HepG2 (cell line): ENCODE measurements around the gene CBX6. TPM values are rescaled to one million over a fixed set of nuclear protein-coding genes. Genes with fewer than 3 reads are reported as not detected.

Experiments
- ATAC-seq: fragments of 200-7000 bp; cut with Tn5 transposase; 3 replicates; pipeline ENCODE4 v1.9.1; 2020; ENCODE audit warnings: mild to moderate bottlenecking, moderate library complexity
- BruUV-seq: library from RNA; stranded (reverse); fragments of 400-500 nt; replicated peaks from 2 replicates; lab custom pipeline; 2021; lab: Mats Ljungman, UMichigan
- CTCF ChIA-PET: fragments of 300-600 bp; formaldehyde crosslinking; extraction: SDS; loops from one replicate; lab custom pipeline; 2021; ENCODE audit warnings: low total read pairs, inconsistent platforms, low intra/inter-chr PET ratio; lab: Yijun Ruan, JAX
- POLR2A ChIA-PET: fragments of 350-600 bp; sonication (Branson Sonifier 250); formaldehyde crosslinking; loops from one replicate; lab custom pipeline; 2020; ENCODE audit warnings: antibody characterized with exemption, inconsistent platforms; lab: Yijun Ruan, JAX
- DNase-seq: peaks from one replicate; pipeline ENCODE4 v3.0.0-alpha.2; 2015; ENCODE audit warnings: low spot score
- FAIRE-seq: peaks from 3 replicates; lab custom pipeline; 2011; peaks lifted over from hg19 to GRCh38; lab: Jason Lieb, UNC
- H2AFZ ChIP-seq: one replicate; pipeline ENCODE4 v1.6.1; 2011; ENCODE audit warnings: low read length, inconsistent platforms
- H3K27ac ChIP-seq: fragments of 300-600 bp; 3 replicates; pipeline ENCODE4 v1.8.0; 2011; ENCODE audit warnings: mixed run types, mild to moderate bottlenecking, mixed read lengths, low read length, inconsistent platforms; ENCODE audit not compliant: insufficient read depth; ENCODE audit errors: extremely low read length
- H3K27me3 ChIP-seq, 2 experiments: fragments of 200-600 bp in 1 of 2; 2 replicates in 1 of 2; 3 replicates in 1 of 2; pipeline versions ENCODE4 v1.6.0 to v1.8.0; 2011; ENCODE audit warnings: low read length in 2 of 2, mild to moderate bottlenecking in 2 of 2, moderate library complexity in 2 of 2, inconsistent platforms in 1 of 2; ENCODE audit not compliant: insufficient read depth in 2 of 2, control insufficient read depth in 1 of 2
- H3K36me3 ChIP-seq, 2 experiments: fragments of 200-600 bp in 1 of 2; replicated peaks in 1 of 2; 2 replicates in 1 of 2; 3 replicates in 1 of 2; pipeline versions ENCODE4 v1.5.1 to v1.8.0; 2011; ENCODE audit warnings: low read length in 2 of 2, inconsistent platforms in 1 of 2; ENCODE audit not compliant: insufficient read depth in 2 of 2, control insufficient read depth in 1 of 2
- H3K4me1 ChIP-seq: 2 replicates; pipeline ENCODE4 v1.5.1; 2012; ENCODE audit warnings: low read length, inconsistent platforms; ENCODE audit not compliant: insufficient read depth
- H3K4me2 ChIP-seq: 2 replicates; pipeline ENCODE4 v1.6.0; 2011; ENCODE audit warnings: low read depth, low read length, inconsistent platforms
- H3K4me3 ChIP-seq, 3 experiments: fragments of 200-600 bp in 1 of 3; sonication (generic), shearing (Covaris generic) in 1 of 3; replicated peaks in 1 of 3; 2 replicates each; pipeline ENCODE4 v1.5.1; 2011 to 2016; ENCODE audit warnings: low read length in 3 of 3, inconsistent platforms in 2 of 3, low read depth in 2 of 3, mild to moderate bottlenecking in 2 of 3, control low read depth in 1 of 3, mixed read lengths in 1 of 3; ENCODE audit not compliant: insufficient read depth in 1 of 3
- H3K79me2 ChIP-seq: one replicate; pipeline ENCODE4 v1.6.1; 2011; ENCODE audit warnings: low read length, inconsistent platforms; ENCODE audit not compliant: insufficient read depth
- H3K9ac ChIP-seq: 2 replicates; pipeline ENCODE4 v1.6.0; 2011; ENCODE audit warnings: mild to moderate bottlenecking, low read depth, low read length, inconsistent platforms; ENCODE audit not compliant: insufficient read depth
- H3K9me3 ChIP-seq: 2 replicates; pipeline ENCODE4 v1.5.1; 2012; ENCODE audit warnings: mild to moderate bottlenecking, low read length
- H4K20me1 ChIP-seq: 2 replicates; pipeline ENCODE4 v1.6.0; 2011; ENCODE audit warnings: inconsistent platforms, mild to moderate bottlenecking, low read length, moderate library complexity; ENCODE audit not compliant: insufficient read depth
- ARID5B ChIP-seq: IDR thresholded peaks from 2 replicates; pipeline ENCODE4 v1.4.0; 2020; ENCODE audit warnings: mild to moderate bottlenecking, missing genetic modification reagents
- BCL3 ChIP-seq: sonication (generic); formaldehyde crosslinking; IDR thresholded peaks from 2 replicates; pipeline ENCODE4 v1.5.1; 2020; ENCODE audit warnings: mild to moderate bottlenecking, missing genetic modification reagents, moderate library complexity
- SP2 ChIP-seq: sonication (generic); formaldehyde crosslinking; IDR thresholded peaks from 2 replicates; pipeline ENCODE4 v1.5.1; 2020; ENCODE audit warnings: mild to moderate bottlenecking, missing genetic modification reagents
- TOE1 ChIP-seq: sonication (generic); formaldehyde crosslinking; IDR thresholded peaks from 2 replicates; pipeline ENCODE4 v1.4.0; 2020; ENCODE audit warnings: mild to moderate bottlenecking, missing genetic modification reagents
- WGBS: methylation state at CpG from one replicate; pipeline ENCODE4 v1.1.6; 2017; ENCODE audit warnings: low lambda C conversion rate; 5-methylcytosine and 5-hydroxymethylcytosine counted together
- in situ Hi-C: cut with HindIII; loops from 2 replicates; pipeline ENCODE4 v1.10.0; 2017; ENCODE audit warnings: low pct_unique_long_range_greater_than_20kb; ENCODE audit not compliant: extremely low pct_ligation_motif_present
- intact Hi-C: fragments of 100-400 bp; cut with micrococcal nuclease; formaldehyde crosslinking; loops from one replicate; pipeline ENCODE4 v1.10.0; 2022; ENCODE audit not compliant: unreplicated experiment
- polyA plus RNA-seq, 8 experiments: library from polyadenylated mRNA; depleted of rRNA in 3 of 8; stranded (reverse) in 7 of 8; unstranded in 1 of 8; fragments of >200 nt; fragmentation: Illumina TruSeq in 4 of 8; extraction: Trizol in 4 of 8; gene quantifications; 2 replicates each; pipeline versions ENCODE4 v1.2.1 to v1.2.3, GENCODE V29; 2011 to 2016; ENCODE audit warnings: low read depth in 4 of 8, missing spikeins in 1 of 8, mixed read lengths in 1 of 8; ENCODE audit not compliant: insufficient read depth in 1 of 8
- total RNA-seq, 5 experiments: library from RNA; depleted of rRNA; stranded (reverse); fragments of >200 nt; fragmentation: Illumina TruSeq; extraction: Trizol; gene quantifications; 2 replicates each; pipeline ENCODE4 v1.2.3, GENCODE V29; 2016; ENCODE audit warnings: low read depth in 1 of 5

The CBX6 gene
- total and polyA plus RNA-seq, 2 of the 13 experiments (the other 11 are each of a cell fraction or from before 2014, with no cell fraction given) = 1.7 to 6.5 TPM

- H3K4me1 ChIP-seq = no peaks in the 10 kb centered on the region
- H3K4me3 ChIP-seq = no peak overlapping the region
- DNase-seq (no peak), ATAC-seq (no peak), FAIRE-seq (no peak)
- intact Hi-C loops (no loop called here), in situ Hi-C loops (no loop called here)
- no peak overlapping the region for H2AFZ ChIP-seq
- H3K9ac ChIP-seq = no peak overlapping the region
- H3K36me3 ChIP-seq = no peaks in the 10 kb centered on the region
- no peaks in the 10 kb centered on the region for H3K79me2 ChIP-seq
- no peaks in the 10 kb centered on the region for H3K9me3 ChIP-seq
- WGBS = 69% methylated on average over 6 of the region's 6 CpGs
- no peak overlapping the region for H3K4me2 ChIP-seq
- TF ChIP-seq SP2 (CRISPR knock-in tag) (no peak), BCL3 (CRISPR knock-in tag) (no peak), ARID5B (CRISPR knock-in tag) (no peak), TOE1 (CRISPR knock-in tag) (no peak)
- no TSS peak for BruUV-seq
- H3K27me3 ChIP-seq = peaks cover 0 to 5% of the 10 kb centered on the region in 2 experiments; a peak in 1 of 5 replicates
- POLR2A ChIA-PET = no interaction called here
- CTCF ChIA-PET = no interaction called here
- no peaks in the 10 kb centered on the region for H4K20me1 ChIP-seq
- no peak overlapping the region for H3K27ac ChIP-seq
Observed at GRCh38 chr22:38817196-38817595, 54.8 kb downstream of the CBX6 start.
